Measurements from ENCODE around the gene TIMM22. TPM values are rescaled to one million over a fixed set of nuclear protein-coding genes. Genes with fewer than 3 reads are reported as not detected.

TIMM22 gene
- total RNA-seq, 1 donor from 2014 or later, result 9.1 TPM

DNA sequence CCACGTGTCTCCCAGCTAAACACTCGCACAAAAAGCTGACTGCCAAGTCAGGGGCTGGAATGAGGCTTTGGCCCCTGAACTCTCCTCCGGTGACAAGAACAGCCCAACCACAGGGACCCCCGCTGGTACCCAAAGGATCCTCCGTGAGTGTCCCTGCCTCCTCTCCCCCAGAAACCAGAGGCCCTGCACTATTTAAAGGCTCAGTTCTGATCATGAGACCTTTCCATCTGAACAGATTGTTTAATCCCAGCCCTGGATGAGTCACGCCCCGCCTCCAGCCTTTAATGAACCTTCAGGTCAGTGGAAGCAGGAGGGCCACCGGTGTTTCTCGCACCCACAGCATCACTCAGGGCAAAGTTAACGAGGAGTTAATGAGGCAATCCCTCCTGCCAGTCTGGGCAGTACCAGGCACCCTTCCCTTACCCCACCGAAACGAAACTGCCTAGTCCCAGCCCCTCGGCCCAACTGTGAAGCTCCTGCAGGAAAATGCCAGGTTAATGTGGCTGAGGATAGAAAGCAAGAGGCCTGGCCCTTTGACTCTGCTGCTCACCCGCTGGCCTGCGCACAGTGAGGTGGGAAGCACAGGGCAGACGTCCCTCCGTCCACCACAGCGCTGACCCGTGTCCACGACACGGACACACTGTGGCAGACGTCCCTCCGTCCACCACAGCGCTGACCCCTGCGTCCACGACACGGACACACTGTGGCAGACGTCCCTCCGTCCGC is 32.4 kb downstream of the TIMM22 start:
- no peak for TF ChIP-seq CTCF (IDR thresholded peaks at IDR 0.05)
- intact Hi-C loops (cut with DNase I), result no loop called here
- H3K36me3 ChIP-seq, result peaks cover 43% of the 10 kb centered on the region
- no peaks in the 10 kb centered on the region for H3K9me3 ChIP-seq
- no peaks in the 10 kb centered on the region for H3K27me3 ChIP-seq (ENCODE audit: low read depth)
- peaks cover 9% of the 10 kb centered on the region for H3K4me1 ChIP-seq
- peak overlapping the region; percentile 68 for H3K27ac ChIP-seq
- DNase-seq (no peak), ATAC-seq (no peak)
- H3K4me3 ChIP-seq, result peak overlapping the region; percentile 44

DNA sequence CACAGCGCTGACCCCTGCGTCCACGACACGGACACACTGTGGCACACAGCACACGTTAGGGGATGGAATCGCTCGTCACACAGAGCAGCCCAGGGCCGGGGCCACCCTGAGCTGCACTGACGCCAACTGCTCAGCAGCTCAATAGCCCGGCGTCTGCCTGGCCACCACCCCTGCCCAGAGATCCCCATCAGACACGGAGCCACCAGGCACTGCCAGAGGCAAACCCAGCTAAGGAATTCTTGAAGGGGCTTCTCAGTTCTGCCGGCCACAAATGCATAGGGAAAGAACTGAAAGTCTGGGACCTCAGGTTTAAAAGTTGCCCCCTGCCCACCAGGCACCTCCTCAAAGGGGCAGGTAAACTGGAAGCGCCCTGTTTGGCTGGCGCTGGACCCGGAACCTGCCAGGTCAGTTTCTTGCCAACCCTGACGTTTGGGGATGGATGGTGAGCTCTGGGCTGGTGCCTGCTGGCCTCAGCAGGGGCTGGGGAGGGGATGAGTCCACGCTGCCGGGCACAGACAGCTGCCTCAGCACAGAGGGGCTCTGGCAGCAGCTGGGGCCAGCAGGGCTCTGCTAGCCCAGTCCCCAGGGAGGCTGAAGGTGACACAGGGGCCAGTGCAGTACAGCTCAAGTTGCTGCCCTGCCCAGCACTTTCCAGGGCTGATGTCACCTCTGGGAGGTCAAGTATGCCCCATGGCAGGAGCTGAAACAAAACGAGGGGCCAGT is 33.2 kb downstream of the TIMM22 start:
- no peaks in the 10 kb centered on the region for H3K9me3 ChIP-seq
- H3K4me3 ChIP-seq, result peak overlapping the region; percentile 44
- intact Hi-C loops (cut with DNase I), result no loop called here
- peaks cover 43% of the 10 kb centered on the region for H3K36me3 ChIP-seq
- no peak for ATAC-seq
- H3K4me1 ChIP-seq, result peaks cover 9% of the 10 kb centered on the region
- DNase-seq, result no peak
- no peaks in the 10 kb centered on the region for H3K27me3 ChIP-seq (ENCODE audit: low read depth)
- peak overlapping the region; percentile 68 for H3K27ac ChIP-seq
- TF ChIP-seq CTCF (IDR thresholded peaks at IDR 0.05), result no peak

GRCh38 chr17:1030684-1031532 is 34.0 kb downstream of the TIMM22 start:
- H3K9me3 ChIP-seq, result no peaks in the 10 kb centered on the region
- peak overlapping the region; percentile 68 for H3K27ac ChIP-seq
- peaks cover 9% of the 10 kb centered on the region for H3K4me1 ChIP-seq
- H3K27me3 ChIP-seq (ENCODE audit: low read depth), result no peaks in the 10 kb centered on the region
- intact Hi-C loops (cut with DNase I), result no loop called here
- peaks cover 43% of the 10 kb centered on the region for H3K36me3 ChIP-seq
- peak overlapping the region; percentile 44 for H3K4me3 ChIP-seq
- no peak for TF ChIP-seq CTCF (IDR thresholded peaks at IDR 0.05)
- ATAC-seq, result peak; percentile 3 to 7
- DNase-seq, result no peak

- intact Hi-C loops (cut with DNase I), result no loop called here
Observed at GRCh38 chr17:1031711-1032110, 34.8 kb downstream of the TIMM22 start.

More at GRCh38 chr17:1031711-1032110, 34.8 kb downstream of the TIMM22 start:
- ATAC-seq (peak; percentile 34 to 45), DNase-seq (no peak)
- Histone ChIP-seq H3K27ac (peak overlapping the region; percentile 68), H3K4me1 (peaks cover 9% of the 10 kb centered on the region), H3K36me3 (peaks cover 43% of the 10 kb centered on the region), H3K9me3 (no peaks in the 10 kb centered on the region), H3K27me3 (ENCODE audit: low read depth) (no peaks in the 10 kb centered on the region), H3K4me3 (peak overlapping the region; percentile 44)
- TF ChIP-seq CTCF (IDR thresholded peaks at IDR 0.05), result no peak

Measured in lower lobe of right lung (tissue), 2 donors.